HTR-8/SVneo (cell line): ENCODE data around the gene SAMD4B.
A peak's percentile ranks its signal among the peaks of the same experiment; 100 is the strongest.

Experiments used
- DNase-seq: peaks from one replicate; pipeline ENCODE4 v3.0.0; 2011; ENCODE audit warnings: low spot score, mixed read lengths; ENCODE audit not compliant: insufficient read length
- FAIRE-seq: peaks from 2 replicates; lab custom pipeline; 2011; peaks lifted over from hg19 to GRCh38; lab: Jason Lieb, UNC

The SAMD4B gene

GRCh38 chr19:39405958-39406655 lies 63.9 kb downstream of the SAMD4B start:
- DNase-seq (no peak), FAIRE-seq (no peak)

GRCh38 chr19:39406656-39407409 lies 64.6 kb downstream of the SAMD4B start, which contains the start of gene ZFP36:
Gene ZFP36 (plus strand): TSS chr19:39406847. CDS start chr19:39406905, 58 bp downstream.
- FAIRE-seq (no peak), DNase-seq (no peak)

GRCh38 chr19:39407410-39407659 lies 65.1 kb downstream of the SAMD4B start:
- DNase-seq, result no peak
- no peak for FAIRE-seq

- FAIRE-seq, result no peak
- no peak for DNase-seq
Measured at GRCh38 chr19:39407660-39408391, 65.6 kb downstream of the SAMD4B start.

GRCh38 chr19:39408392-39409207 lies 66.4 kb downstream of the SAMD4B start:
- FAIRE-seq, result no peak
- DNase-seq, result no peak

GRCh38 chr19:39409208-39410016 lies 67.2 kb downstream of the SAMD4B start:
- FAIRE-seq (no peak), DNase-seq (no peak)

- no peak for DNase-seq
- no peak for FAIRE-seq
Measured at GRCh38 chr19:39410017-39410830, 68.0 kb downstream of the SAMD4B start.

GRCh38 chr19:39410831-39411080 lies 68.5 kb downstream of the SAMD4B start:
- FAIRE-seq (no peak), DNase-seq (no peak)

GRCh38 chr19:39411081-39411831 lies 69.0 kb downstream of the SAMD4B start:
- DNase-seq (no peak), FAIRE-seq (no peak)

GRCh38 chr19:39411832-39412099 lies 69.5 kb downstream of the SAMD4B start:
- FAIRE-seq (peak; percentile 42), DNase-seq (no peak)

GRCh38 chr19:39412100-39412866 lies 70.1 kb downstream of the SAMD4B start, which contains the start of gene PLEKHG2:
Gene PLEKHG2 (plus strand): TSS chr19:39412669. CDS start chr19:39414087, 1,418 bp downstream.
- FAIRE-seq (no peak), DNase-seq (peak; percentile 95)

- FAIRE-seq, result no peak
Measured at GRCh38 chr19:39412867-39413271, 70.6 kb downstream of the SAMD4B start.

GRCh38 chr19:39413272-39413910 lies 71.2 kb downstream of the SAMD4B start:
- FAIRE-seq (no peak), DNase-seq (no peak)

More at GRCh38 chr19:39412867-39413271, 70.6 kb downstream of the SAMD4B start:
- DNase-seq, result no peak

- FAIRE-seq, result no peak
- no peak for DNase-seq
Measured at GRCh38 chr19:39413911-39414608, 71.8 kb downstream of the SAMD4B start.

- DNase-seq (no peak), FAIRE-seq (no peak)
Measured at GRCh38 chr19:39415111-39416046, 73.2 kb downstream of the SAMD4B start.
